Fibroblast of the aortic adventitia (primary cell): Measurements from ENCODE around the gene ACKR2. TPM values are rescaled to one million over a fixed set of nuclear protein-coding genes. Genes with fewer than 3 reads are reported as not detected.

Source experiments
- DNase-seq: peaks from one replicate; pipeline ENCODE4 v3.0.0-alpha.2; 2010; ENCODE audit warnings: low read depth
- H3K4me3 ChIP-seq: 2 replicates; pipeline ENCODE4 v1.5.1; 2011; ENCODE audit warnings: low read depth, mild to moderate bottlenecking, control low read depth, low read length, moderate library complexity
- total RNA-seq: library from RNA; depleted of rRNA; stranded (reverse); fragments of >200 nt; gene quantifications from 2 replicates; pipeline ENCODE4 v1.2.3, GENCODE V29; 2012; ENCODE audit warnings: low replicate concordance
- TF ChIP-seq, protein P1 (sequence below): IDR thresholded peaks from 2 replicates; pipeline ENCODE4 v1.5.1; 2011; ENCODE audit warnings: mild to moderate bottlenecking, low read length, control low read depth, inconsistent platforms; ENCODE audit not compliant: insufficient read depth

The ACKR2 gene
- total RNA-seq, 1 donor: under 0.01 TPM

DNA sequence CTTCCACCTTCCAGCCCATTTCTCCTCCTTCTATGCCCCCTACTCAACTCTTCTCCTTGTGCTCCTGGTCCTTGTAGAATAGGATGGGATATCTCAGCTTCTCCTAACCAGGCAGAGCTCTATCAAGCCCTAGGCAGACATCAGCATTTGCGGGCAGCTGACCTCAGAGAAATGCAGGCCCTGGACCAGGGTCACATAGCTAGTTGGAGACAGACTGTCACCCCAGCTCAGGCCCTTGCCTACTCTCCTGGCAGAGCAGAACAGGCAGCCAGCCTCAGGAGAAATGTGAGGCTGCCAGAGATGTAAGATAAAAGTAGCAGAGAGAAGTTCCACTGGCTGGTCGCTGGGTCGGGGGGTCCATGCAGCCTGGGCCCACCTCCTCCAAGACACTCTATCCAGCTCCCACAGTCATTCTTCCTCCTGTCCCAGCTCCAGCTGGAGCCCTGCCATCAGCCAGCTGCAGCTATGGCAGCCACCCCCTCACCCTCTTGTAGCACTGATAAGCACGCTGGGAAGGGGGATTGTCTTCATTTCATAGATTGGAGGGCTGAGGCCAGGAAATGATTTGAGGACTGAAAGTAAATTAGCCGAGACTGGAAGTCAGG lies 62.4 kb downstream of the ACKR2 start:
- TF ChIP-seq, protein P1, sequence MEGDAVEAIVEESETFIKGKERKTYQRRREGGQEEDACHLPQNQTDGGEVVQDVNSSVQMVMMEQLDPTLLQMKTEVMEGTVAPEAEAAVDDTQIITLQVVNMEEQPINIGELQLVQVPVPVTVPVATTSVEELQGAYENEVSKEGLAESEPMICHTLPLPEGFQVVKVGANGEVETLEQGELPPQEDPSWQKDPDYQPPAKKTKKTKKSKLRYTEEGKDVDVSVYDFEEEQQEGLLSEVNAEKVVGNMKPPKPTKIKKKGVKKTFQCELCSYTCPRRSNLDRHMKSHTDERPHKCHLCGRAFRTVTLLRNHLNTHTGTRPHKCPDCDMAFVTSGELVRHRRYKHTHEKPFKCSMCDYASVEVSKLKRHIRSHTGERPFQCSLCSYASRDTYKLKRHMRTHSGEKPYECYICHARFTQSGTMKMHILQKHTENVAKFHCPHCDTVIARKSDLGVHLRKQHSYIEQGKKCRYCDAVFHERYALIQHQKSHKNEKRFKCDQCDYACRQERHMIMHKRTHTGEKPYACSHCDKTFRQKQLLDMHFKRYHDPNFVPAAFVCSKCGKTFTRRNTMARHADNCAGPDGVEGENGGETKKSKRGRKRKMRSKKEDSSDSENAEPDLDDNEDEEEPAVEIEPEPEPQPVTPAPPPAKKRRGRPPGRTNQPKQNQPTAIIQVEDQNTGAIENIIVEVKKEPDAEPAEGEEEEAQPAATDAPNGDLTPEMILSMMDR: no peak
- H3K4me3 ChIP-seq: no peak overlapping the region
- DNase-seq: no peak

DNA sequence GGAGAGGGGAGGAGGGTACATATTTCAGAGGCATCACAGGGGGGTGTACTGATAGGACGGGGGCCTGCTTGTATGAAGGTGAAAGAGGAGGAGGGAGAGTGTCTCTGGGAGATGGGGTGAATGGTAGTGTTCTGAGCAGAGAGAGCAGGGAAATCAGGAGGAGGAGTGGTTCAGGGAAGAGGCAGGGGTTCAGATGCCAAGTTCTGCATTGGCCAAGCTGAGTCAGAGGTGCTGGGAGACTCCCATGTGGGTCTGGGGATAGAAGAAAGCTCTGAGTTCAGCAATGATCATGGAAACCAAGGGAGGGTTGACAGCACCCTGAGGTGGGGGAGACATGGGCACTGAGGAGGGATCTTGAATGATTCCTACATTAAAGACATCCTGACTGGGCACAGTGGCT lies 63.5 kb downstream of the ACKR2 start:
- DNase-seq: peak; percentile 7
- TF ChIP-seq, protein P1: no peak
- H3K4me3 ChIP-seq: no peak overlapping the region

DNA sequence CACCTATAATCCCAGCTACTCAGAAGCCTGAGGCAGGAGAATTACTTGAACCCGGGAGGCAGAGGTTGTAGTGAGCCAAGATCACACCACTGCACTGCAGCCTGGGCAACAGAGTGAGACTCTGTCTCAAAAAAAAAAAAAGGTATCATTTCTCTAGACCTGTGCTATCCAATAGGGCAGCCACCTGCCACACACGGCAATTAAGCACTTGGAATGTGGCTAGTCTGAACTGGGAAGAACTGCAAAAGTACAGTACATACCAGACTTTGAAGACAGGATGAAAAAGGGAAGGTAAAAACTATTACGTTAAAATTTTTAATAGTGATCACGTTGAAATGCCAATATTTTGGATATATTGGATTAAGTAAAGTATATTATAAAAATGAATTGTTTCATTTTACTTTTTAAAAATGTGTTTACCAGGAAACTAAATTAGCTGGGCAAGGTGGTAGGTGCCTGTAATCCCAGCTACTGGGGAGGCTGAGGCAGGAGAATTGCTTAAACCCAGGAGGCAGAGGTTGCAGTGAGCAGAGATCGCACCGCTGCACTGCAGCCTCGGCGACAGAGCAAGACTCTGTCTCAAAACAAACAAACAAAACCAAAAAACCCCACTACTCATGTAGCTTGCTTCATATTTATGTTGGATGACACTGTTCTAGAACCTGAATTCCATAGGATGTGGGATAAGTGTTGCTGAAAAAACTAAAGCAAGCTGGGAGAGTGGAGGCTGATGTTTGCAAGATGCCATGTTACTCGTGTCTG lies 64.2 kb downstream of the ACKR2 start:
- H3K4me3 ChIP-seq: no peak overlapping the region
- DNase-seq: no peak
- TF ChIP-seq, protein P1: no peak

DNA sequence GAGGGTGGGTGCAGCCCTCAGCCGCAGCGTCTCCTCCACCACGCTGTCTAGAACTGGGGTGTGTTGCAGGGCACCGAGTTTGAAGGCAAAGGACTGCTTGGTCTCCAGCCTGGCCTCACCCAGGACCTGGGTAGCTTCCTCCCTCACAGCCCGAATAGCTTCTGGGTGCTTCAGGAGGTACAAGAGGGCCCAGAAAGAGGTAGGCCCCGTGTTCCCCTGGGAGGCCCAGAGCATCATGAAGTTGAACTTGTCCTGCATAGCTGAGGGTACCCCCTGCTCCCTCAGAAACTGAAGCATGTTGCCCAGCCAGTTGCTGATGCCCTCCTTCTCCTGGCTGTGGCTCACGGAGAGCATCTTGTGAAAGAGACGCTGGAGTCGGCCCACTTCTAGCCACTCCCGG lies 65.5 kb downstream of the ACKR2 start:
- no peak for DNase-seq
- H3K4me3 ChIP-seq: no peak overlapping the region

DNA sequence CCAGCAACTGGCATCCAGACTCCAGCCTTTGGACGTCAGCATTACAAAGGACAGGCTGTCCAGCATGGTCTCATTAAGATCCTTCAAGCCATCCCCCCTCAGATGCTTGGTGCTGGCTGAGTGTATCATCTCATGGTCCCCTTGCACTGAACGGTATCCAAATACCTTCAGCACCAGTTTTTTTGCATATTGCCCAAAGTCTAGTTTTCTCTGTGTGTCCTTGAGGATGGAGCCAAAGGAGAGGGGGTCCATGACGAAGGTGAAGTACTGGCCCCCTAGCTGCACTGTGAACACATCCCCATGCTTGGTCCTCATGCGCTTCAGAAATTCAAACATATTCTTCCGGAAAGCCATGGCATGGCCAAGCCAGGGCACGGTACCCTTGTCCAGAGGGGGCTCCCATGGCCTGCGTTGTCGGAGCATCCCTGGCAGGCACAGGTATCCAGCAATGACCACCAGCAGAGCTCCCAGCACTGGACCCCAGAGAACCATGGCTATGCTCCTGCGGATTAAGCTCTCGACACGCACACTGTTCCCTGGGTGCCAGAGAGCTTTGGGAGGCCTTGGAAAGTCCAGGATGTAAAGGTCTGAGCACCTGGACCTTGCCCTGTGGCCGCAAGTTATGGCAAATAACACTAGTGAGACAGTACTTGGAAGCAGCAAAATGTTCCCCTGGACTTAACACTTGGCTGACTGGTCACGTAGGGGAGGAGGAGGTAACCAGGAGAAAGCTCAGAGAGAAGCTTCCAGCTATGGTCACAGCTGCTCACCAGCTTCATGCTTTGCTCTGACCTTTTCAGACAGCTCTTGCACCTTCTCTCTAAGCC lies 66.3 kb downstream of the ACKR2 start, which contains the start of gene CYP8B1:
Gene CYP8B1, minus strand, starts transcription at position 555 of the 827 bp plus-strand sequence. Its CDS starts 63 bp downstream, at position 492.
- TF ChIP-seq, protein P1: no peak
- DNase-seq: no peak
- no peak within 1 kb of the TSS for H3K4me3 ChIP-seq

More for the DNA sequence above, 65.5 kb downstream of the ACKR2 start:
- TF ChIP-seq, protein P1: no peak

DNA sequence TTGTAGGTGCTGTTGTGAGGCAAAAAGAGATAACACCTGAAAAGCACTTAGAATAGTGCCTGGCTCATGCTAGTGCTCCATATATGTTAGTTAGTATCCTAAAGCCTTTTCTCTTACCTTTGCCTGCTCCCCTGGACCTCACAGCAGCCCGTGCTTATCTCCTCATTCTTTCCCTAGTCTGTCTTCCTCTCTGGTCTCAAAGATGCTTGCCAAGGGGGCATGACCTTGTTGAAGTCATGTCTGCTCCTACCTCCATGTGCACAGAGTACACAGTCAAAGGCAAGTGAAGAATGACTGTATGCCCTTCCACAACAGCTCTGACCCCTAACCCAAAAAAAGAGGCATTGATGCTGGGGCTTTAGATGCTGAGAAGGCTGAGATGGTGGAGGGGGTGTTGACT lies 67.2 kb downstream of the ACKR2 start:
- TF ChIP-seq, protein P1: no peak
- no peak overlapping the region for H3K4me3 ChIP-seq
- no peak for DNase-seq
